K562 (cell line): ENCODE data around the gene CARD8. TPM values are rescaled to one million over a fixed set of nuclear protein-coding genes. Genes with fewer than 3 reads are reported as not detected.

ENCODE experiments used
- ATAC-seq: fragments of 200-7000 bp; cut with Tn5 transposase; 3 replicates; pipeline ENCODE4 v1.9.1; 2020; ENCODE audit warnings: moderate library complexity
- BruUV-seq: library from RNA; stranded (reverse); fragments of 400-500 nt; replicated peaks from 2 replicates; lab custom pipeline; 2021; lab: Mats Ljungman, UMichigan
- CTCF ChIA-PET: fragments of 300-600 bp; formaldehyde crosslinking; extraction: SDS; loops from one replicate; lab custom pipeline; 2021; ENCODE audit warnings: low intra/inter-chr PET ratio; lab: Yijun Ruan, JAX
- POLR2A ChIA-PET: fragments of 300-600, 350-650 bp; sonication (Branson Sonifier 250); formaldehyde crosslinking; extraction: SDS; loops from one replicate; lab custom pipeline; 2021; ENCODE audit warnings: antibody characterized with exemption, inconsistent platforms; lab: Yijun Ruan, JAX
- DNase-seq, 4 experiments: peaks; one replicate each; pipeline versions ENCODE4 v3.0.0 to v3.0.0-alpha.2; 2011 to 2018; ENCODE audit warnings: low spot score in 3 of 4, mixed read lengths in 3 of 4; ENCODE audit errors: extremely low read depth in 1 of 4
- FAIRE-seq: peaks from 2 replicates; lab custom pipeline; 2011; peaks lifted over from hg19 to GRCh38; lab: Jason Lieb, UNC
- H2AFZ ChIP-seq: 2 replicates; pipeline ENCODE4 v1.6.0; 2011; ENCODE audit warnings: low read depth, low read length, control low read depth, inconsistent platforms
- H3K27ac ChIP-seq: fragments of 200-600 bp; 3 replicates; pipeline ENCODE4 v1.8.0; 2011; ENCODE audit warnings: low read depth, mild to moderate bottlenecking, control low read depth, inconsistent platforms, low read length, moderate library complexity, mixed read lengths; ENCODE audit errors: extremely low read depth
- H3K27me3 ChIP-seq, 2 experiments: fragments of 300-600 bp in 1 of 2; 2 replicates in 1 of 2; 3 replicates in 1 of 2; pipeline versions ENCODE4 v1.6.0 to v1.8.0; 2011; ENCODE audit warnings: inconsistent platforms in 2 of 2, low read length in 2 of 2, mild to moderate bottlenecking in 1 of 2, mixed read lengths in 1 of 2, moderate library complexity in 1 of 2; ENCODE audit not compliant: control insufficient read depth in 2 of 2, insufficient read depth in 2 of 2
- H3K36me3 ChIP-seq: fragments of 300-600 bp; 3 replicates; pipeline ENCODE4 v1.8.0; 2011; ENCODE audit warnings: mild to moderate bottlenecking, low read length, inconsistent platforms; ENCODE audit not compliant: control insufficient read depth, insufficient read depth
- H3K4me1 ChIP-seq, 2 experiments: fragments of 200-600 bp in 1 of 2; replicated peaks in 1 of 2; 2 replicates in 1 of 2; 3 replicates in 1 of 2; pipeline versions ENCODE4 v1.5.1 to v1.8.0; 2011; ENCODE audit warnings: inconsistent platforms in 2 of 2, low read length in 2 of 2, mild to moderate bottlenecking in 1 of 2, mixed read lengths in 1 of 2, moderate library complexity in 1 of 2; ENCODE audit not compliant: control insufficient read depth in 2 of 2, insufficient read depth in 2 of 2
- H3K4me2 ChIP-seq: 2 replicates; pipeline ENCODE4 v1.6.1; 2011; ENCODE audit warnings: low read length, control low read depth, inconsistent platforms, mixed read lengths; ENCODE audit not compliant: insufficient read depth
- H3K4me3 ChIP-seq: fragments of 200-600 bp; sonication (generic), shearing (Covaris generic); 2 replicates; pipeline ENCODE4 v1.5.1; 2016; ENCODE audit warnings: control low read depth, inconsistent platforms
- H3K79me2 ChIP-seq: fragments of 200-600 bp; 3 replicates; pipeline ENCODE4 v1.8.0; 2011; ENCODE audit warnings: low read length, inconsistent platforms; ENCODE audit not compliant: control insufficient read depth, insufficient read depth
- H3K9ac ChIP-seq, 2 experiments: 2 replicates each; pipeline versions ENCODE4 v1.6.0 to v1.6.1; 2011; ENCODE audit warnings: low read depth in 2 of 2, low read length in 2 of 2, control low read depth in 1 of 2, inconsistent platforms in 1 of 2, mild to moderate bottlenecking in 1 of 2, mixed read lengths in 1 of 2; ENCODE audit not compliant: insufficient read depth in 1 of 2
- H3K9me1 ChIP-seq: one replicate; pipeline ENCODE4 v1.6.0; 2011; ENCODE audit warnings: inconsistent platforms, mild to moderate bottlenecking, low read length, moderate library complexity; ENCODE audit not compliant: control insufficient read depth, insufficient read depth
- H3K9me3 ChIP-seq: replicated peaks from 2 replicates; pipeline ENCODE4 v1.5.1; 2011; ENCODE audit warnings: low read depth, low read length, inconsistent platforms; ENCODE audit not compliant: control insufficient read depth, insufficient read depth
- H4K20me1 ChIP-seq: replicated peaks from 2 replicates; pipeline ENCODE4 v1.6.1; 2011; ENCODE audit warnings: low read length, inconsistent platforms, mixed read lengths; ENCODE audit not compliant: control insufficient read depth, insufficient read depth
- CREB1 ChIP-seq, 2 experiments: sonication (generic) in 1 of 2; formaldehyde crosslinking in 1 of 2; IDR thresholded peaks; 2 replicates each; pipeline versions ENCODE4 v1.6.1 to v1.8.0; 2012 to 2022; ENCODE audit warnings: inconsistent platforms in 1 of 2, mild to moderate bottlenecking in 1 of 2, missing genetic modification reagents in 1 of 2, moderate library complexity in 1 of 2
- TOE1 ChIP-seq, 2 experiments: fragments of 450-650 bp in 1 of 2; sonication (generic) in 1 of 2; formaldehyde crosslinking in 1 of 2; IDR thresholded peaks; 2 replicates each; pipeline versions ENCODE4 v1.7.1 to v1.8.0; 2016 to 2022; ENCODE audit warnings: borderline replicate concordance in 2 of 2, mild to moderate bottlenecking in 2 of 2, antibody characterized with exemption in 1 of 2, inconsistent platforms in 1 of 2, low read depth in 1 of 2, missing genetic modification reagents in 1 of 2, moderate library complexity in 1 of 2
- ZC3H11A ChIP-seq: IDR thresholded peaks from 2 replicates; pipeline ENCODE4 v1.6.1; 2012; ENCODE audit warnings: low read depth, low read length, improper control_type of control experiment
- WGBS: fragments of 100-300 bp; shearing (Covaris generic); methylation state at CpG from one replicate; pipeline ENCODE4 v1.1.6; 2016; ENCODE audit warnings: low coverage, mixed read lengths; ENCODE audit not compliant: insufficient coverage; ENCODE audit errors: missing lambda C conversion rate; 5-methylcytosine and 5-hydroxymethylcytosine counted together
- in situ Hi-C: fragments of 300-500 bp; cut with MboI; formaldehyde crosslinking; loops from 4 replicates; pipeline ENCODE4 v1.15.0; 2018; ENCODE audit warnings: inconsistent platforms, mixed read lengths
- intact Hi-C: fragments of 100-400 bp; cut with micrococcal nuclease; formaldehyde crosslinking; loops from 2 replicates; pipeline ENCODE4 v1.14.2; 2022
- polyA plus RNA-seq, 8 experiments: library from polyadenylated mRNA; depleted of rRNA in 4 of 8; stranded (reverse) in 5 of 8; unstranded in 3 of 8; fragments of >200 nt; fragmentation: Nextera tagmentation in 2 of 8; fragmentation: Illumina TruSeq in 1 of 8; extraction: Ambion mirVana in 2 of 8; extraction: Trizol in 1 of 8; gene quantifications; 2 replicates each; pipeline versions ENCODE4 v1.2.1 to v1.2.3, GENCODE V29; 2011 to 2014; ENCODE audit warnings: inconsistent platforms in 1 of 8, missing spikeins in 1 of 8
- total RNA-seq, 7 experiments: library from RNA; depleted of rRNA in 6 of 7; stranded (reverse); fragments of >200 nt in 6 of 7; fragmentation: Illumina TruSeq in 2 of 7; extraction: Trizol in 2 of 7; gene quantifications; 2 replicates each; pipeline versions ENCODE4 v1.2.1 to v1.2.3, GENCODE V29; 2011 to 2021; ENCODE audit warnings: low replicate concordance in 1 of 7
- TF ChIP-seq, protein P1 (sequence below): fragments of 450-650 bp; IDR thresholded peaks from 2 replicates; pipeline ENCODE4 v1.6.1; 2016; ENCODE audit warnings: missing biosample characterization, missing genetic modification characterization
- TF ChIP-seq, protein P2 (sequence below), 3 experiments: fragments of 200-800 bp in 1 of 3; sonication (Bioruptor generic) in 1 of 3; sonication (generic) in 1 of 3; formaldehyde crosslinking in 1 of 3; IDR thresholded peaks; 2 replicates each; pipeline versions ENCODE4 v1.6.1 to v1.8.0; 2016 to 2022; ENCODE audit warnings: mild to moderate bottlenecking in 2 of 3, missing compliant biosample characterization in 2 of 3, missing genetic modification characterization in 2 of 3, missing genetic modification reagents in 1 of 3
- TF ChIP-seq, protein P3 (sequence below): fragments of 250-450 bp; sonication (Bioruptor Pico); IDR thresholded peaks from 2 replicates; pipeline ENCODE4 v1.4.0; 2020

The CARD8 gene
- total and polyA plus RNA-seq, 9 of the 15 experiments (the other 6 are each of a cell fraction or from before 2014, with no cell fraction given): 11.5 to 26.4 (median 20.8) TPM

DNA sequence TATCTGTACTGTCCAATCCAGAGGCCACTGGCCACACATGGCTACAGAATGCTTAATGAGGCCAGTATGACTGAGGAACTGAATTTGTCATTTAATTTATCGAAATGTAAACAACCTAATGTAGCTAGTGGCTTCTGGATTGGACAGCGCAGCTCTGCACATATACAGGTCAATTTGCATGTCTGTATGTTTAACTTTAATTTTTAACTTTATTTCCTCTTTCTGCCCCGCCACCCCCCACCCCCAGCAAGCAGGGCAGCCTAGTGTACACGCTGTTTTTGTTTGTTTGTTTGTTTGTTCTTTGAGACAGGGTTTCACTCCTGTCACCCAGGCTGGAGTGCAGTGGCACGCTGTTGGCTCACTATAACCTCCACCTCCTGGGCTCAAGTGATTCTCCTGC lies 69.7 kb downstream of the CARD8 start:
- H3K4me2 ChIP-seq: no peak overlapping the region
- H3K9me3 ChIP-seq: no peaks in the 10 kb centered on the region; the same call in 1 of the 2 replicates
- no peaks in the 10 kb centered on the region for H3K36me3 ChIP-seq
- H3K27me3 ChIP-seq: no peaks in the 10 kb centered on the region
- no TSS peak for BruUV-seq
- 72% methylated on average over 5 of the region's 5 CpGs for WGBS
- intact Hi-C loops (no loop called here), in situ Hi-C loops (no loop called here)
- peaks cover 10 to 11% of the 10 kb centered on the region in 2 experiments; a peak in 4 of 5 replicates for H3K4me1 ChIP-seq
- H3K79me2 ChIP-seq: no peaks in the 10 kb centered on the region
- no peak overlapping the region for H3K9ac ChIP-seq
- FAIRE-seq: no peak
- H3K4me3 ChIP-seq: no peak overlapping the region
- H2AFZ ChIP-seq: no peak overlapping the region
- ATAC-seq: no peak; the same call in 1 of the 3 replicates
- TF ChIP-seq, protein P1, sequence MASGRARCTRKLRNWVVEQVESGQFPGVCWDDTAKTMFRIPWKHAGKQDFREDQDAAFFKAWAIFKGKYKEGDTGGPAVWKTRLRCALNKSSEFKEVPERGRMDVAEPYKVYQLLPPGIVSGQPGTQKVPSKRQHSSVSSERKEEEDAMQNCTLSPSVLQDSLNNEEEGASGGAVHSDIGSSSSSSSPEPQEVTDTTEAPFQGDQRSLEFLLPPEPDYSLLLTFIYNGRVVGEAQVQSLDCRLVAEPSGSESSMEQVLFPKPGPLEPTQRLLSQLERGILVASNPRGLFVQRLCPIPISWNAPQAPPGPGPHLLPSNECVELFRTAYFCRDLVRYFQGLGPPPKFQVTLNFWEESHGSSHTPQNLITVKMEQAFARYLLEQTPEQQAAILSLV: no peak
- TF ChIP-seq CREB1 (IDR thresholded peaks at IDR 0.05): no peak
- TF ChIP-seq CREB1 (CRISPR knock-in tag; IDR thresholded peaks at IDR 0.05): 0 out of 2 replicates have a peak, but pooled peaks have one; percentile 26
- TF ChIP-seq TOE1 (IDR thresholded peaks at IDR 0.05; ENCODE audit: borderline replicate concordance): no peak
- TF ChIP-seq TOE1 (CRISPR knock-in tag; IDR thresholded peaks at IDR 0.05; ENCODE audit: borderline replicate concordance, low read depth): no peak
- TF ChIP-seq ZC3H11A: no peak
- TF ChIP-seq, protein P2, sequence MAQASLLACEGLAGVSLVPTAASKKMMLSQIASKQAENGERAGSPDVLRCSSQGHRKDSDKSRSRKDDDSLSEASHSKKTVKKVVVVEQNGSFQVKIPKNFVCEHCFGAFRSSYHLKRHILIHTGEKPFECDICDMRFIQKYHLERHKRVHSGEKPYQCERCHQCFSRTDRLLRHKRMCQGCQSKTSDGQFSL (CRISPR knock-in tag; IDR thresholded peaks at IDR 0.05): 0 out of 2 replicates have a peak, but pooled peaks have one; percentile 30
- TF ChIP-seq, protein P2 (tag; IDR thresholded peaks at IDR 0.05): no peak
- TF ChIP-seq, protein P3, sequence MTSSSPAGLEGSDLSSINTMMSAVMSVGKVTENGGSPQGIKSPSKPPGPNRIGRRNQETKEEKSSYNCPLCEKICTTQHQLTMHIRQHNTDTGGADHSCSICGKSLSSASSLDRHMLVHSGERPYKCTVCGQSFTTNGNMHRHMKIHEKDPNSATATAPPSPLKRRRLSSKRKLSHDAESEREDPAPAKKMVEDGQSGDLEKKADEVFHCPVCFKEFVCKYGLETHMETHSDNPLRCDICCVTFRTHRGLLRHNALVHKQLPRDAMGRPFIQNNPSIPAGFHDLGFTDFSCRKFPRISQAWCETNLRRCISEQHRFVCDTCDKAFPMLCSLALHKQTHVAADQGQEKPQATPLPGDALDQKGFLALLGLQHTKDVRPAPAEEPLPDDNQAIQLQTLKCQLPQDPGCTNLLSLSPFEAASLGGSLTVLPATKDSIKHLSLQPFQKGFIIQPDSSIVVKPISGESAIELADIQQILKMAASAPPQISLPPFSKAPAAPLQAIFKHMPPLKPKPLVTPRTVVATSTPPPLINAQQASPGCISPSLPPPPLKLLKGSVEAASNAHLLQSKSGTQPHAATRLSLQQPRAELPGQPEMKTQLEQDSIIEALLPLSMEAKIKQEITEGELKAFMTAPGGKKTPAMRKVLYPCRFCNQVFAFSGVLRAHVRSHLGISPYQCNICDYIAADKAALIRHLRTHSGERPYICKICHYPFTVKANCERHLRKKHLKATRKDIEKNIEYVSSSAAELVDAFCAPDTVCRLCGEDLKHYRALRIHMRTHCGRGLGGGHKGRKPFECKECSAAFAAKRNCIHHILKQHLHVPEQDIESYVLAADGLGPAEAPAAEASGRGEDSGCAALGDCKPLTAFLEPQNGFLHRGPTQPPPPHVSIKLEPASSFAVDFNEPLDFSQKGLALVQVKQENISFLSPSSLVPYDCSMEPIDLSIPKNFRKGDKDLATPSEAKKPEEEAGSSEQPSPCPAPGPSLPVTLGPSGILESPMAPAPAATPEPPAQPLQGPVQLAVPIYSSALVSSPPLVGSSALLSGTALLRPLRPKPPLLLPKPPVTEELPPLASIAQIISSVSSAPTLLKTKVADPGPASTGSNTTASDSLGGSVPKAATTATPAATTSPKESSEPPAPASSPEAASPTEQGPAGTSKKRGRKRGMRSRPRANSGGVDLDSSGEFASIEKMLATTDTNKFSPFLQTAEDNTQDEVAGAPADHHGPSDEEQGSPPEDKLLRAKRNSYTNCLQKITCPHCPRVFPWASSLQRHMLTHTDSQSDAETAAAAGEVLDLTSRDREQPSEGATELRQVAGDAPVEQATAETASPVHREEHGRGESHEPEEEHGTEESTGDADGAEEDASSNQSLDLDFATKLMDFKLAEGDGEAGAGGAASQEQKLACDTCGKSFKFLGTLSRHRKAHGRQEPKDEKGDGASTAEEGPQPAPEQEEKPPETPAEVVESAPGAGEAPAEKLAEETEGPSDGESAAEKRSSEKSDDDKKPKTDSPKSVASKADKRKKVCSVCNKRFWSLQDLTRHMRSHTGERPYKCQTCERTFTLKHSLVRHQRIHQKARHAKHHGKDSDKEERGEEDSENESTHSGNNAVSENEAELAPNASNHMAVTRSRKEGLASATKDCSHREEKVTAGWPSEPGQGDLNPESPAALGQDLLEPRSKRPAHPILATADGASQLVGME (CRISPR knock-in tag): no peak
- H3K9me1 ChIP-seq: no peaks in the 10 kb centered on the region
- POLR2A ChIA-PET: interaction anchor here (0.6 to 1.6 kb wide), 3 partner anchors 13 to 19 kb away, joined by 3 to 5 read pairs (median 4); no protein-coding TSS in a partner anchor
- CTCF ChIA-PET: no interaction called here
- no peak for DNase-seq
- H3K27ac ChIP-seq: no peak overlapping the region
- 0 out of 2 replicates have a peak, but pooled peaks cover 2% of the 10 kb centered on the region for H4K20me1 ChIP-seq
